ENCODE measurements around the gene NOC4L. TPM values are rescaled to one million over a fixed set of nuclear protein-coding genes. Genes with fewer than 3 reads are reported as not detected.

The NOC4L gene
- total RNA-seq, 1 donor from 2014 or later = 29.1 TPM

- H3K4me3 Mint-ChIP-seq = peak overlapping the region; percentile 65
- POLR2A ChIA-PET = no interaction called here
- DNase-seq (no peak), ATAC-seq (ENCODE audit: low read depth) (no peak)
- no peak for TF ChIP-seq CTCF (IDR thresholded peaks at IDR 0.05)
- no peak overlapping the region for H3K27ac Mint-ChIP-seq
- CTCF ChIA-PET = no interaction called here
- H3K27me3 Mint-ChIP-seq = no peaks in the 10 kb centered on the region
- peaks cover 2% of the 10 kb centered on the region for H3K36me3 Mint-ChIP-seq (ENCODE audit: low read depth)
- intact Hi-C loops (cut with micrococcal nuclease) = loop anchor here (2.0 kb wide), 1 partner anchor 31 kb away; no protein-coding TSS in a partner anchor
- H3K4me1 Mint-ChIP-seq = peaks cover 16% of the 10 kb centered on the region
- peaks cover 9% of the 10 kb centered on the region for H3K9me3 Mint-ChIP-seq
Measured at GRCh38 chr12:132187646-132188450, 43.6 kb downstream of the NOC4L start.

- DNase-seq (no peak), ATAC-seq (ENCODE audit: low read depth) (no peak)
- Mint-ChIP-seq H3K9me3 (peaks cover 8% of the 10 kb centered on the region), H3K4me3 (peak overlapping the region; percentile 65), H3K36me3 (ENCODE audit: low read depth) (peaks cover 2% of the 10 kb centered on the region), H3K27me3 (no peaks in the 10 kb centered on the region), H3K4me1 (peaks cover 16% of the 10 kb centered on the region), H3K27ac (no peak overlapping the region)
- CTCF ChIA-PET = no interaction called here
- no peak for TF ChIP-seq CTCF (IDR thresholded peaks at IDR 0.05)
- intact Hi-C loops (cut with micrococcal nuclease) = loop anchor here (2.0 kb wide), 1 partner anchor 30 kb away; no protein-coding TSS in a partner anchor
- POLR2A ChIA-PET = no interaction called here
Measured at GRCh38 chr12:132188451-132188901, 44.2 kb downstream of the NOC4L start.

- Mint-ChIP-seq H3K4me3 (peak overlapping the region; percentile 85), H3K36me3 (ENCODE audit: low read depth) (peaks cover 2% of the 10 kb centered on the region), H3K4me1 (peaks cover 16% of the 10 kb centered on the region), H3K27ac (no peak overlapping the region), H3K9me3 (peaks cover 9% of the 10 kb centered on the region), H3K27me3 (no peaks in the 10 kb centered on the region)
- no peak for DNase-seq
- POLR2A ChIA-PET = no interaction called here
- no peak for ATAC-seq (ENCODE audit: low read depth)
- TF ChIP-seq CTCF (IDR thresholded peaks at IDR 0.05) = no peak
- CTCF ChIA-PET = interaction anchor here (1.2 kb wide), 1 partner anchor 35 kb away, joined by 7 read pairs; no protein-coding TSS in a partner anchor
- intact Hi-C loops (cut with micrococcal nuclease) = loop anchor here (1.0 to 2.0 kb wide), 3 partner anchors 30 to 300 kb away; partner anchors contain the start of genes DDX51 and NOC4L
Measured at GRCh38 chr12:132188916-132189325, 44.7 kb downstream of the NOC4L start.

- peak; percentile 85 for DNase-seq
- no peak for TF ChIP-seq CTCF (IDR thresholded peaks at IDR 0.05)
- H3K27ac Mint-ChIP-seq = peak overlapping the region; percentile 59
- peaks cover 16% of the 10 kb centered on the region for H3K4me1 Mint-ChIP-seq
- intact Hi-C loops (cut with micrococcal nuclease) = loop anchor here (1.0 to 2.0 kb wide), 3 partner anchors 29 to 300 kb away; partner anchors contain the start of genes DDX51 and NOC4L
- peak overlapping the region; percentile 85 for H3K4me3 Mint-ChIP-seq
- H3K27me3 Mint-ChIP-seq = peaks cover 2% of the 10 kb centered on the region
- peaks cover 10% of the 10 kb centered on the region for H3K9me3 Mint-ChIP-seq
- ChIA-PET POLR2A (no interaction called here), CTCF (interaction anchor here (1.2 kb wide), 1 partner anchor 36 kb away, joined by 7 read pairs; no protein-coding TSS in a partner anchor)
- ATAC-seq (ENCODE audit: low read depth) = peak; percentile 97
- H3K36me3 Mint-ChIP-seq (ENCODE audit: low read depth) = peaks cover 2% of the 10 kb centered on the region
Measured at GRCh38 chr12:132189378-132190011, 45.2 kb downstream of the NOC4L start.
